Neuronal stem cell (in vitro differentiated cells): ENCODE data around the gene FAM20A.

Experiments
- DNase-seq: peaks from one replicate; pipeline ENCODE4 v3.0.0-alpha.2; 2013; ENCODE audit warnings: low spot score
- H2AFZ ChIP-seq: one replicate; pipeline ENCODE4 v1.6.1; 2013; ENCODE audit warnings: mild to moderate bottlenecking, low read length, inconsistent platforms
- H2AK5ac ChIP-seq: 2 replicates; pipeline ENCODE4 v1.6.1; 2013; ENCODE audit warnings: low read depth, mild to moderate bottlenecking, inconsistent platforms, low read length, moderate library complexity, mixed read lengths
- H2BK120ac ChIP-seq: 2 replicates; pipeline ENCODE4 v1.6.1; 2013; ENCODE audit warnings: low read depth, mild to moderate bottlenecking, inconsistent platforms, low read length, moderate library complexity, mixed read lengths
- H2BK12ac ChIP-seq: one replicate; pipeline ENCODE4 v1.6.1; 2013; ENCODE audit warnings: low read length, inconsistent platforms
- H2BK15ac ChIP-seq: 2 replicates; pipeline ENCODE4 v1.6.1; 2013; ENCODE audit warnings: mild to moderate bottlenecking, low read length, inconsistent platforms, mixed read lengths
- H2BK5ac ChIP-seq: one replicate; pipeline ENCODE4 v1.6.1; 2013; ENCODE audit warnings: inconsistent platforms, mild to moderate bottlenecking, low read length, moderate library complexity
- H3K14ac ChIP-seq: one replicate; pipeline ENCODE4 v1.6.1; 2013; ENCODE audit warnings: low read length, inconsistent platforms
- H3K18ac ChIP-seq: 2 replicates; pipeline ENCODE4 v1.6.1; 2013; ENCODE audit warnings: low read length, inconsistent platforms
- H3K23ac ChIP-seq: 2 replicates; pipeline ENCODE4 v1.6.1; 2013; ENCODE audit warnings: low read depth, mild to moderate bottlenecking, mixed read lengths, low read length, inconsistent platforms; ENCODE audit not compliant: poor library complexity
- H3K27ac ChIP-seq: replicated peaks from 3 replicates; pipeline ENCODE4 v1.5.1; 2013; ENCODE audit warnings: low read length, inconsistent platforms
- H3K27me3 ChIP-seq, 3 experiments: 2 replicates each; pipeline ENCODE4 v1.6.1; 2013; ENCODE audit warnings: low read length in 3 of 3, mild to moderate bottlenecking in 2 of 3, inconsistent platforms in 1 of 3, low read depth in 1 of 3, mixed read lengths in 1 of 3, moderate library complexity in 1 of 3; ENCODE audit not compliant: control insufficient read depth in 3 of 3, insufficient read depth in 3 of 3
- H3K36me3 ChIP-seq, 2 donors: replicated peaks in 1 of 2; 2 replicates each; pipeline ENCODE4 v1.6.1; 2013; ENCODE audit warnings: low read length in 2 of 2; ENCODE audit not compliant: control insufficient read depth in 2 of 2, insufficient read depth in 2 of 2
- H3K4ac ChIP-seq: 2 replicates; pipeline ENCODE4 v1.6.1; 2013; ENCODE audit warnings: inconsistent platforms, mild to moderate bottlenecking, low read length, moderate library complexity
- H3K4me1 ChIP-seq, 2 donors: 1 replicate in 1 of 2; 2 replicates in 1 of 2; pipeline ENCODE4 v1.6.1; 2013; ENCODE audit warnings: low read length in 2 of 2, low read depth in 1 of 2; ENCODE audit not compliant: control insufficient read depth in 2 of 2, insufficient read depth in 1 of 2
- H3K4me2 ChIP-seq: one replicate; pipeline ENCODE4 v1.6.1; 2013; ENCODE audit warnings: mild to moderate bottlenecking, low read length, inconsistent platforms; ENCODE audit not compliant: insufficient read depth, poor library complexity, severe bottlenecking
- H3K4me3 ChIP-seq, 2 donors: 2 replicates each; pipeline ENCODE4 v1.5.1; 2013; ENCODE audit warnings: low read length in 2 of 2, mild to moderate bottlenecking in 2 of 2, inconsistent platforms in 1 of 2, moderate library complexity in 1 of 2
- H3K79me1 ChIP-seq: one replicate; pipeline ENCODE4 v1.6.1; 2013; ENCODE audit warnings: low read depth, mild to moderate bottlenecking, inconsistent platforms, low read length, moderate library complexity
- H3K9ac ChIP-seq: one replicate; pipeline ENCODE4 v1.6.1; 2013; ENCODE audit warnings: mild to moderate bottlenecking, low read depth, low read length, inconsistent platforms; ENCODE audit not compliant: poor library complexity
- H3K9me3 ChIP-seq, 2 donors: replicated peaks in 1 of 2; 2 replicates each; pipeline versions ENCODE3 to v1.6.1; 2013; ENCODE audit warnings: low read length in 2 of 2, mild to moderate bottlenecking in 2 of 2, inconsistent platforms in 1 of 2, low read depth in 1 of 2, mixed read lengths in 1 of 2, moderate library complexity in 1 of 2; ENCODE audit not compliant: control insufficient read depth in 2 of 2, insufficient read depth in 1 of 2
- H4K8ac ChIP-seq: one replicate; pipeline ENCODE4 v1.6.1; 2013; ENCODE audit warnings: low read depth, mild to moderate bottlenecking, inconsistent platforms, low read length, moderate library complexity
- H4K91ac ChIP-seq: one replicate; pipeline ENCODE4 v1.6.1; 2013; ENCODE audit warnings: low read length, low read depth, mild to moderate bottlenecking, inconsistent platforms; ENCODE audit not compliant: poor library complexity
- WGBS, 2 donors: extraction: QIAGEN DNeasy Blood & Tissue Kit; methylation state at CpG; one replicate each; pipeline ENCODE4 v1.1.7; 2013; ENCODE audit warnings: missing lambda C conversion rate in 2 of 2, mixed read lengths in 1 of 2; ENCODE audit not compliant: insufficient read length in 2 of 2, insufficient replicate concordance in 1 of 2; ENCODE audit errors: extremely low coverage in 2 of 2; 5-methylcytosine and 5-hydroxymethylcytosine counted together

The FAM20A gene

GRCh38 chr17:68579194-68579927, 21.8 kb downstream of the FAM20A start:
- Histone ChIP-seq H3K4me3 (no peak overlapping the region), H2BK15ac (no peak overlapping the region), H3K9ac (no peak overlapping the region), H3K27ac (no peak overlapping the region), H3K27me3 (no peaks in the 10 kb centered on the region), H3K79me1 (no peaks in the 10 kb centered on the region), H2BK12ac (no peak overlapping the region), H2AFZ (no peak overlapping the region), H3K36me3 (no peaks in the 10 kb centered on the region), H2BK120ac (no peak overlapping the region), H3K14ac (no peak overlapping the region), H3K4me1 (no peaks in the 10 kb centered on the region), H4K91ac (no peak overlapping the region), H4K8ac (no peak overlapping the region), H3K23ac (no peak overlapping the region), H2AK5ac (no peak overlapping the region), H3K18ac (no peak overlapping the region), H2BK5ac (no peak overlapping the region), H3K9me3 (no peaks in the 10 kb centered on the region), H3K4ac (no peak overlapping the region), H3K4me2 (no peak overlapping the region)
- WGBS, 2 donors, result no CpG with 5 or more reads among the region's 8 CpGs
- no peak for DNase-seq

- H3K4me3 ChIP-seq, result no peak overlapping the region
- H2BK120ac ChIP-seq, result no peak overlapping the region
- no peaks in the 10 kb centered on the region for H3K9me3 ChIP-seq
- no peaks in the 10 kb centered on the region for H3K36me3 ChIP-seq
- H3K23ac ChIP-seq, result no peak overlapping the region
- H2AK5ac ChIP-seq, result no peak overlapping the region
- no peak overlapping the region for H2AFZ ChIP-seq
- H3K9ac ChIP-seq, result no peak overlapping the region
- H2BK15ac ChIP-seq, result no peak overlapping the region
- no peaks in the 10 kb centered on the region for H3K4me1 ChIP-seq
- DNase-seq, result no peak
- H4K91ac ChIP-seq, result no peak overlapping the region
- no peak overlapping the region for H2BK5ac ChIP-seq
- no peak overlapping the region for H3K4ac ChIP-seq
- H3K27ac ChIP-seq, result no peak overlapping the region
- no peak overlapping the region for H3K4me2 ChIP-seq
- no peak overlapping the region for H2BK12ac ChIP-seq
- no CpG with 5 or more reads among the region's 3 CpGs for WGBS, 2 donors
- H3K14ac ChIP-seq, result no peak overlapping the region
- H4K8ac ChIP-seq, result no peak overlapping the region
- H3K79me1 ChIP-seq, result no peaks in the 10 kb centered on the region
- H3K18ac ChIP-seq, result no peak overlapping the region
- no peaks in the 10 kb centered on the region for H3K27me3 ChIP-seq
Measured at GRCh38 chr17:68578236-68578635, 22.9 kb downstream of the FAM20A start.

- H3K14ac ChIP-seq, result no peak overlapping the region
- no peak overlapping the region for H4K8ac ChIP-seq
- no peak overlapping the region for H3K18ac ChIP-seq
- no peaks in the 10 kb centered on the region for H3K9me3 ChIP-seq
- H3K4me2 ChIP-seq, result no peak overlapping the region
- no peak overlapping the region for H3K9ac ChIP-seq
- no peaks in the 10 kb centered on the region for H3K36me3 ChIP-seq
- H3K27ac ChIP-seq, result no peak overlapping the region
- H3K4me3 ChIP-seq, result no peak overlapping the region
- H3K79me1 ChIP-seq, result no peaks in the 10 kb centered on the region
- H2BK5ac ChIP-seq, result no peak overlapping the region
- no peak overlapping the region for H3K23ac ChIP-seq
- no peak overlapping the region for H4K91ac ChIP-seq
- no peak overlapping the region for H2AK5ac ChIP-seq
- no peak overlapping the region for H3K4ac ChIP-seq
- DNase-seq, result no peak
- H2BK15ac ChIP-seq, result no peak overlapping the region
- H3K27me3 ChIP-seq, result no peaks in the 10 kb centered on the region
- H3K4me1 ChIP-seq, result no peaks in the 10 kb centered on the region
- no CpG with 5 or more reads among the region's 3 CpGs for WGBS, 2 donors
- no peak overlapping the region for H2AFZ ChIP-seq
- H2BK12ac ChIP-seq, result no peak overlapping the region
- no peak overlapping the region for H2BK120ac ChIP-seq
Measured at GRCh38 chr17:68577497-68577821, 23.7 kb downstream of the FAM20A start.

- Histone ChIP-seq H3K18ac (no peak overlapping the region), H2BK12ac (no peak overlapping the region), H3K4me3 (no peak overlapping the region), H3K9ac (no peak overlapping the region), H3K23ac (no peak overlapping the region), H2BK120ac (no peak overlapping the region), H4K8ac (no peak overlapping the region), H3K36me3 (no peaks in the 10 kb centered on the region), H3K79me1 (no peaks in the 10 kb centered on the region), H2BK15ac (no peak overlapping the region), H3K27me3 (no peaks in the 10 kb centered on the region), H4K91ac (no peak overlapping the region), H3K4me1 (no peaks in the 10 kb centered on the region), H2AFZ (no peak overlapping the region), H3K9me3 (no peaks in the 10 kb centered on the region), H3K27ac (no peak overlapping the region), H2BK5ac (no peak overlapping the region), H2AK5ac (no peak overlapping the region), H3K4me2 (no peak overlapping the region), H3K14ac (no peak overlapping the region), H3K4ac (no peak overlapping the region)
- DNase-seq, result no peak
- whole genome bisulfite sequencing, 2 donors, result no CpG with 5 or more reads among the region's 8 CpGs
Measured at GRCh38 chr17:68576811-68577496, 24.2 kb downstream of the FAM20A start.
